NCI-H1417 (cell line): ENCODE data around the gene CHST9.

Source experiments
- DNase-seq, 3 experiments: peaks; one replicate each; lab custom pipeline; 2025; lab: John Stamatoyannopoulos, UW

Gene CHST9

GRCh38 chr18:26867471-26867870 is 317.6 kb downstream of the CHST9 start:
- no peak for DNase-seq

DNA sequence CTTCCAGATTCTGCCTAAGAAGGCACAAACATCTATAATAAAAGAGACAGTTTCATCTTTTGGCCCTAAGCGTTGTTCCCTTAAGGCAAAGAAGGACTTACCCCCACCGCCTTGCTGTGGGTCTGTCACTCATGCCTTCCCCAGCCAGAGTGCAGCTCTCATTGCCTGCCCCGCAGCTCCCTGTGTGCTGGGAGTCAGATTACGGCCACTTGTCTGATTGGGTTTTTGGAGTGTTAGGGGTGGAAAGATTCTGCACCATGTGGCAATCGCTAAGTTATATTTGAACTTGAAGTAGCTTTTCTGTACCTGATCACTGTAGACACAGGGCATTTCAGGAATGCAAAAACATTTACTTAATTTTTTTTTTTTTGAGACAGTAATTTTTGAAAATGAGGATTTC is 319.6 kb downstream of the CHST9 start, which contains the start of gene AQP4:
TSS of gene AQP4 (minus strand) at position 151 of the 400 bp plus-strand sequence. CDS start at position 133, 18 bp downstream.
- DNase-seq, result peak in 2 of 3 experiments; percentile 44 to 50

- DNase-seq, result no peak
Measured at GRCh38 chr18:26864658-26865057, 320.4 kb downstream of the CHST9 start.

DNA sequence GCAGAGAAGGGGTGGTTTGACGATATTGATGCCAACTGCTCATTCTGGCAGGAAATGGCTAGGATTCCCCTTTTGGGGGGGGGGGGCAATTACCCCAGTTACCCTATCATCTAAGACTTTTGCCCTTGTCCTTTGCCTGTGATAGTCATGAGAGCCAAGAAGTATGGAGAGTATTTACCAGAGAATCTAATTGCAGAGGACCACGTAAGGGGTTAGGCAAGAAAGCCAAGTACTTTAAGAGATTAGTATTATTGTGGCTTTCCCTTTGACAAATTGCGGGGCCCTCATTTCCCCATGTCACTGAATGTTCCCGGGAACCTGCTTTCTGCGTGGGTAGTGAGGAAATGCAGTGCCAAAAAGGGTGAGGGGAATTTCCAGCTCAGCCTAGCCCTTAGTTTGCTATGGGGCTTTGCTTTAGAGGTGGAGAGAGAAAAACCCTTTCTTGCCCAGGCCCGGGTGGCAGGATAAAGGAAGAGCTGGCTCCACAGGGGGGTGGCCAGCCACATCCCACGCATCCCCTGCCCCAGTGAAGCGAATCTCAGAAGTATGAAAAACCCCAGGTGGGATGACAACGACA is 321.1 kb downstream of the CHST9 start:
- no peak for DNase-seq

GRCh38 chr18:26863122-26863879 is 321.8 kb downstream of the CHST9 start:
- peak; percentile 59 to 86 (median 75) for DNase-seq

DNA sequence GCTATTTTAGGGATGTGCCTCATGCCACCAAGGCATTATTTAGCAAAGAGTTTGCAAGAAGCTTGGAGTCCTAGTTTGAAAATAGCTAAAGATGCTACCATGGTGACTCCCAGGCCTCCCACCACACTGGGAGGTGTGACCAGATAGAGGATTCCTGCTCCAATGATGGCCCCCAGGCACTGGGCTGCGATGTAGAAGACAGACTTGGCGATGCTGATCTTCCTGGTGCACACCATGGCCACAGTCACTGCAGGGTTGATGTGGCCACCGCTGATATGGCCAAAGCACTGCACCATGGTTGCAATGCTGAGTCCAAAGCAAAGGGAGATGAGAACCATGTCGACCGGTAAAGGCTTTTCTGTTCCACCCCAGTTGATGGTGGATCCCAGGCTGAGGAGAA is 323.0 kb downstream of the CHST9 start:
- no peak for DNase-seq
